ENCODE results near the gene IL6ST. TPM values are rescaled to one million over a fixed set of nuclear protein-coding genes. Genes with fewer than 3 reads are reported as not detected.

The IL6ST gene
- total RNA-seq, 2 donors from 2014 or later: 186 to 228 TPM

GRCh38 chr5:55913466-55914413 lies 81.0 kb downstream of the IL6ST start:
- TF ChIP-seq POLR2AphosphoS5 (IDR thresholded peaks at IDR 0.05) (no peak), POLR2A (IDR thresholded peaks at IDR 0.05) (no peak), CTCF (IDR thresholded peaks at IDR 0.05) (no peak)
- no peaks in the 10 kb centered on the region for H3K4me1 ChIP-seq (replicated peaks)
- H3K4me3 ChIP-seq: no peak overlapping the region
- H3K9me3 ChIP-seq: no peaks in the 10 kb centered on the region
- intact Hi-C loops (cut with DNase I): no loop called here
- DNase-seq (ENCODE audit: low spot score): no peak
- H3K27ac ChIP-seq: no peak overlapping the region
- no peaks in the 10 kb centered on the region for H3K36me3 ChIP-seq
- 97% methylated on average over 10 of the region's 10 CpGs for WGBS
- H3K27me3 ChIP-seq (replicated peaks; ENCODE audit: insufficient read depth): no peaks in the 10 kb centered on the region

GRCh38 chr5:55911784-55912653 lies 82.7 kb downstream of the IL6ST start:
- Histone ChIP-seq H3K27me3 (replicated peaks; ENCODE audit: insufficient read depth) (no peaks in the 10 kb centered on the region), H3K4me3 (no peak overlapping the region), H3K27ac (no peak overlapping the region), H3K4me1 (replicated peaks) (no peaks in the 10 kb centered on the region), H3K36me3 (no peaks in the 10 kb centered on the region), H3K9me3 (no peaks in the 10 kb centered on the region)
- intact Hi-C loops (cut with DNase I): no loop called here
- DNase-seq (ENCODE audit: low spot score): no peak
- no peak for TF ChIP-seq POLR2AphosphoS5 (IDR thresholded peaks at IDR 0.05)
- TF ChIP-seq CTCF (IDR thresholded peaks at IDR 0.05): no peak
- no peak for TF ChIP-seq POLR2A (IDR thresholded peaks at IDR 0.05)
- WGBS: 90% methylated on average over 2 of the region's 2 CpGs

- intact Hi-C loops (cut with DNase I): no loop called here
- H3K27me3 ChIP-seq (replicated peaks; ENCODE audit: insufficient read depth): no peaks in the 10 kb centered on the region
Measured at GRCh38 chr5:55908804-55909203, 86.0 kb downstream of the IL6ST start.

DNA sequence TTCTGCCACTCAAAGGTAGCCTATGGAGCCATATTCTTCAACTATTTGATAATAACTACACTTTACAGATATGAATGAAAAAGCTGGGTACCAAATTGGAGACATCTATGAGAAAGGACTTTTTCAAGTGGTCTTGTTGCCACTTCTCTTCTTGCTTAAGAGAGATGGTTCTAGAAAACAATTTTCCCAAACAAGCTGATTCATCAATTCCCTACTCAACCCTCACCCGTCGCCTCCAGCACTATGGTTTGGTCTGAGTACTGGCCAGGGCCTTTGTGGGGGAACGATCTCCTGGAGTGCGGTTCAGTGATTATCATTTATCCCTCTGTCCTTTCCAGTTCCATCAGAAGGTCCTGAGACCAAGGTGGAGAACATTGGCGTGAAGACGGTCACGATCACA lies 86.8 kb downstream of the IL6ST start:
- no peaks in the 10 kb centered on the region for H3K27me3 ChIP-seq (replicated peaks; ENCODE audit: insufficient read depth)
- H3K4me3 ChIP-seq: no peak overlapping the region
- H3K36me3 ChIP-seq: no peaks in the 10 kb centered on the region
- H3K9me3 ChIP-seq: no peaks in the 10 kb centered on the region
- intact Hi-C loops (cut with DNase I): no loop called here
- WGBS: 97% methylated on average over 7 of the region's 7 CpGs
- TF ChIP-seq POLR2A (IDR thresholded peaks at IDR 0.05): no peak
- no peak for TF ChIP-seq POLR2AphosphoS5 (IDR thresholded peaks at IDR 0.05)
- TF ChIP-seq CTCF (IDR thresholded peaks at IDR 0.05): no peak
- no peak for DNase-seq (ENCODE audit: low spot score)
- H3K27ac ChIP-seq: no peak overlapping the region
- no peaks in the 10 kb centered on the region for H3K4me1 ChIP-seq (replicated peaks)

More at GRCh38 chr5:55908804-55909203, 86.0 kb downstream of the IL6ST start:
- no peak for DNase-seq (ENCODE audit: low spot score)
- TF ChIP-seq CTCF (IDR thresholded peaks at IDR 0.05) (no peak), POLR2AphosphoS5 (IDR thresholded peaks at IDR 0.05) (no peak), POLR2A (IDR thresholded peaks at IDR 0.05) (no peak)
- Histone ChIP-seq H3K4me3 (no peak overlapping the region), H3K27ac (no peak overlapping the region), H3K36me3 (no peaks in the 10 kb centered on the region), H3K4me1 (replicated peaks) (no peaks in the 10 kb centered on the region), H3K9me3 (no peaks in the 10 kb centered on the region)
- WGBS: 48% methylated on average over 1 of the region's 1 CpG

Measured in prostate gland (tissue), 2 donors.